Measurements from ENCODE around the gene MRPL4.
A peak's percentile ranks its signal among the peaks of the same experiment; 100 is the strongest.
"Not testable (repeated sequence)": the region's sequence is repeated elsewhere in the genome, so short reads cannot be mapped to it uniquely, and the experiment has no call there.

MRPL4 gene

GRCh38 chr19:10268071-10268470, 16.1 kb downstream of the MRPL4 start:
- no peak for DNase-seq

GRCh38 chr19:10269333-10270179, 17.5 kb downstream of the MRPL4 start:
- peak; percentile 40 to 48 for DNase-seq

- peak in 1 of 2 donors; percentile 12 for DNase-seq
Measured at GRCh38 chr19:10270180-10270615, 18.2 kb downstream of the MRPL4 start.

- DNase-seq: peak in 1 of 2 donors; percentile 47
Measured at GRCh38 chr19:10270616-10271394, 18.8 kb downstream of the MRPL4 start, which contains the start of gene ICAM1. Gene ICAM1, plus strand, starts transcription at chr19:10271120. Its CDS starts 40 bp downstream, at chr19:10271160.

- DNase-seq: no peak
Measured at GRCh38 chr19:10271543-10272086, 19.6 kb downstream of the MRPL4 start.

- DNase-seq: no peak
Measured at GRCh38 chr19:10274589-10274988, 22.6 kb downstream of the MRPL4 start.

GRCh38 chr19:10277795-10278589, 26.0 kb downstream of the MRPL4 start:
- DNase-seq: no peak

- DNase-seq: no peak
Measured at GRCh38 chr19:10278935-10279334, 26.9 kb downstream of the MRPL4 start.

GRCh38 chr19:10279737-10280442, 27.9 kb downstream of the MRPL4 start:
- no peak for DNase-seq

GRCh38 chr19:10282043-10282442, 30.0 kb downstream of the MRPL4 start:
- DNase-seq: not testable (repeated sequence)

- no peak for DNase-seq
Measured at GRCh38 chr19:10283301-10284064, 31.5 kb downstream of the MRPL4 start.

- no peak for DNase-seq
Measured at GRCh38 chr19:10284065-10284959, 32.3 kb downstream of the MRPL4 start.

GRCh38 chr19:10284960-10285278, 32.9 kb downstream of the MRPL4 start:
- DNase-seq: no peak

- DNase-seq: no peak
Measured at GRCh38 chr19:10285393-10285792, 33.4 kb downstream of the MRPL4 start.

- DNase-seq: no peak
Measured at GRCh38 chr19:10286803-10287737, 35.1 kb downstream of the MRPL4 start, which contains the start of gene ICAM4. Gene ICAM4, plus strand, starts transcription at chr19:10286955. Its CDS starts 58 bp downstream, at chr19:10287013.

- no peak for DNase-seq
Measured at GRCh38 chr19:10288662-10289166, 36.7 kb downstream of the MRPL4 start.

GRCh38 chr19:10289167-10289835, 37.3 kb downstream of the MRPL4 start:
- peak in 1 of 2 donors; percentile 19 for DNase-seq

- DNase-seq: no peak
Measured at GRCh38 chr19:10289836-10290356, 37.9 kb downstream of the MRPL4 start, which contains the start of gene ICAM5. Gene ICAM5, plus strand, starts transcription at chr19:10289952. Its CDS starts 92 bp downstream, at chr19:10290044.
